Hepatocyte (in vitro differentiated cells): ENCODE data around the gene PHACTR1.

Source experiments
- CTCF ChIP-seq: fragments of 200-600 bp; sonication (generic); IDR thresholded peaks from 2 replicates; pipeline ENCODE4 v1.5.1; 2016; ENCODE audit warnings: antibody characterized with exemption, mild to moderate bottlenecking; ENCODE audit not compliant: poor library complexity
- EZH2 ChIP-seq: fragments of 200-600 bp; sonication (generic); IDR thresholded peaks from 2 replicates; pipeline ENCODE4 v1.6.1; 2016; ENCODE audit warnings: antibody characterized with exemption, mild to moderate bottlenecking, borderline replicate concordance

GRCh38 chr6:12715437-12715836 lies 1.1 kb upstream of the PHACTR1 start:
- TF ChIP-seq CTCF (no peak), EZH2 (no peak)
